Left lung (tissue), 10 donors: ENCODE measurements around the gene SEC23IP. TPM values are rescaled to one million over a fixed set of nuclear protein-coding genes. Genes with fewer than 3 reads are reported as not detected.

Experiments used
- ATAC-seq: fragments of 200-7000 bp; cut with Tn5 transposase; one replicate; pipeline ENCODE4 v1.9.1; 2020; ENCODE audit warnings: moderate library complexity
- DNase-seq, 4 donors: peaks; one replicate each; pipeline ENCODE4 v3.0.0-alpha.2; 2013 to 2020
- H3K27ac ChIP-seq, 2 donors: fragments of 200-600 bp; sonication (generic) in 1 of 2; one replicate each; pipeline versions ENCODE4 v1.5.0 to v1.8.0; 2020 to 2021
- H3K27me3 ChIP-seq, 2 donors: fragments of 200-600 bp; sonication (generic) in 1 of 2; one replicate each; pipeline versions ENCODE4 v1.5.0 to v1.8.0; 2020 to 2021
- H3K36me3 ChIP-seq, 2 donors: fragments of 200-600 bp; sonication (generic) in 1 of 2; one replicate each; pipeline versions ENCODE4 v1.5.0 to v1.8.0; 2020 to 2021
- H3K4me1 ChIP-seq, 2 donors: fragments of 200-600 bp; one replicate each; pipeline ENCODE4 v1.8.0; 2021
- H3K4me3 ChIP-seq, 2 donors: fragments of 200-600 bp; sonication (generic) in 1 of 2; one replicate each; pipeline versions ENCODE4 v1.5.0 to v1.8.0; 2020 to 2021; ENCODE audit warnings: mild to moderate bottlenecking in 1 of 2
- H3K9me3 ChIP-seq, 2 donors: fragments of 200-600 bp; sonication (generic) in 1 of 2; one replicate each; pipeline versions ENCODE4 v1.5.0 to v1.8.0; 2020 to 2021
- intact Hi-C, 2 donors: fragments of 100-400 bp; cut with DNase I; formaldehyde crosslinking; loops; one replicate each; pipeline versions ENCODE4 v1.11.2 to v1.14.2; 2022
- polyA plus RNA-seq, 6 donors: library from polyadenylated mRNA; unstranded; fragments of 120-200 nt; gene quantifications; one replicate each; pipeline ENCODE4 v1.2.1, GENCODE V29; 2013; ENCODE audit not compliant: insufficient read length in 6 of 6
- total RNA-seq, 2 donors: library from RNA; stranded (reverse); fragmentation: NEBNext Ultra II Directional; extraction: Animal tissue kit (Norgen Biotek cat#: 25700); gene quantifications; one replicate each; pipeline ENCODE4 v1.2.1, GENCODE V29; 2021
- TF ChIP-seq, protein P1 (sequence below), 2 donors: fragments of 200-600 bp; sonication (generic) in 1 of 2; IDR thresholded peaks; one replicate each; pipeline versions ENCODE4 v1.5.0 to v1.8.0; 2021; ENCODE audit warnings: antibody characterized with exemption in 2 of 2
- donor health status: DM: no; HTN: yes; CAD: no.
- donor health status: DM: no; HTN: no; CAD: no.

The SEC23IP gene
- total and polyA plus RNA-seq, 8 donors = 61.4 to 77.5 (median 70.2) TPM

DNA sequence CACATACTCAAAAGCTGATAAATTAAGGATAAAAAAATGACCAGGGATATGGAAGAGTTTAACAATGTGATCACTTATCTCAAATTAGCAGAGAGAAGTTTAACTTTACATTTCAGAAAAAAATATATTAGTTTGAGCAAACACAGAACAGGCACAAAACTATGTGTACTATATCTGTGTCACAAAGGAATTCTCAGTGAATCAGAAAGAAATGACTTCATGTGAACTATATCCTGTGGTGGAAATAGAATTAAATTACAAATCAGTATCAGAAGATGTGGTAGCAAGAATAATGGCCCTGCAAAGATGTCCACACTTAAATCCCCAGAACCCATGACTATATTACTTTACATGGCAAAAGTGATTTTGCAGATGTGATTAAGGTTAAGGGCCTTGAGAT lies 70.3 kb downstream of the SEC23IP start:
- Histone ChIP-seq H3K27me3 (no peaks in the 10 kb centered on the region), H3K36me3 (no peaks in the 10 kb centered on the region), H3K27ac (no peak overlapping the region), H3K9me3 (peaks cover 0 to 14% of the 10 kb centered on the region in 2 donors), H3K4me3 (no peak overlapping the region), H3K4me1 (no peaks in the 10 kb centered on the region)
- DNase-seq (no peak), ATAC-seq (no peak)
- TF ChIP-seq, protein P1, sequence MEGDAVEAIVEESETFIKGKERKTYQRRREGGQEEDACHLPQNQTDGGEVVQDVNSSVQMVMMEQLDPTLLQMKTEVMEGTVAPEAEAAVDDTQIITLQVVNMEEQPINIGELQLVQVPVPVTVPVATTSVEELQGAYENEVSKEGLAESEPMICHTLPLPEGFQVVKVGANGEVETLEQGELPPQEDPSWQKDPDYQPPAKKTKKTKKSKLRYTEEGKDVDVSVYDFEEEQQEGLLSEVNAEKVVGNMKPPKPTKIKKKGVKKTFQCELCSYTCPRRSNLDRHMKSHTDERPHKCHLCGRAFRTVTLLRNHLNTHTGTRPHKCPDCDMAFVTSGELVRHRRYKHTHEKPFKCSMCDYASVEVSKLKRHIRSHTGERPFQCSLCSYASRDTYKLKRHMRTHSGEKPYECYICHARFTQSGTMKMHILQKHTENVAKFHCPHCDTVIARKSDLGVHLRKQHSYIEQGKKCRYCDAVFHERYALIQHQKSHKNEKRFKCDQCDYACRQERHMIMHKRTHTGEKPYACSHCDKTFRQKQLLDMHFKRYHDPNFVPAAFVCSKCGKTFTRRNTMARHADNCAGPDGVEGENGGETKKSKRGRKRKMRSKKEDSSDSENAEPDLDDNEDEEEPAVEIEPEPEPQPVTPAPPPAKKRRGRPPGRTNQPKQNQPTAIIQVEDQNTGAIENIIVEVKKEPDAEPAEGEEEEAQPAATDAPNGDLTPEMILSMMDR (IDR thresholded peaks at IDR 0.05) = no peak
- intact Hi-C loops = no loop called here

DNA sequence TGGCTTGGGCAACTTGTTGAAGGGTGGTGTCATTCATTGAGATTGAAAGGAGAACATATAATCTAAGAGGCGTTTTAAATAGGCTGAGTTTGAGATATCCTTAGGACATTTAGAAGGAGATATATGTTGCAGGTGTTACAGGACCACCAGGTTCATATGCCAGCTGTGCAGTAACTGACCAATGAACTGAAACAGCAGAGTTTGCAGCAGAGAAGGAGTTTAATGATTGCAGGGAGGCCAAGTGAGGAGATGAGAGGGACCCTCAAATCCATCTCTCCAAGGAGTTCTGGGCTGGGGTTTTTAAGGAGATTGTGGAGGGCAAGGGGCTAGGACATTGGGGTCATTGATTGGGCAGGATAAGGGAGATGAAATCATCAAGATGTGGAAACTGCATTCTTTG lies 74.5 kb downstream of the SEC23IP start:
- Histone ChIP-seq H3K4me3 (no peak overlapping the region), H3K27me3 (no peaks in the 10 kb centered on the region), H3K9me3 (peaks cover 0 to 14% of the 10 kb centered on the region in 2 donors), H3K4me1 (no peaks in the 10 kb centered on the region), H3K36me3 (no peaks in the 10 kb centered on the region), H3K27ac (no peak overlapping the region)
- TF ChIP-seq, protein P1 (IDR thresholded peaks at IDR 0.05) = no peak
- intact Hi-C loops = no loop called here
- DNase-seq (no peak), ATAC-seq (no peak)

DNA sequence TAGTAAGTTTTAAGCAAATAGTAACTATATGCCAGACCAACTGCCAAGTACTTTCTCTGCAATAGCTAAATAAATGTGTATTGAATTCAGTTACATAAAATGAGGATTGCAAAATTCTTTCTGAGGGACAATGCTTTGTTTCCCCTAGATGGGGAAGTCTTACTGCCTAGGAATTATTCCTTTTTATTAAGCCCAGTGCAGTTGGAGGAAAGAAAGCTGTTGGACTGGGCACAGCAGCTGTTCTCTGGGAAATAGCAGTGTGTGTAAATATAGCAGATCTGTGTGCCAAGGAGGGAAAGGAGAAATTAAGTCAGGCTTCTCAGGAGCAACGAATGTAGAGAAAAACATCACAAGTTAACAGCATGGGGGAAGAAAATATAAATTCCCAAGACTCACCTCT lies 77.1 kb downstream of the SEC23IP start:
- Histone ChIP-seq H3K27ac (no peak overlapping the region), H3K36me3 (no peaks in the 10 kb centered on the region), H3K4me1 (no peaks in the 10 kb centered on the region), H3K4me3 (no peak overlapping the region), H3K27me3 (no peaks in the 10 kb centered on the region), H3K9me3 (peaks cover 0 to 14% of the 10 kb centered on the region in 2 donors)
- ATAC-seq = no peak
- intact Hi-C loops = no loop called here
- DNase-seq = peak in 2 of 4 donors; percentile 16 to 23
- TF ChIP-seq, protein P1 (IDR thresholded peaks at IDR 0.05) = no peak

DNA sequence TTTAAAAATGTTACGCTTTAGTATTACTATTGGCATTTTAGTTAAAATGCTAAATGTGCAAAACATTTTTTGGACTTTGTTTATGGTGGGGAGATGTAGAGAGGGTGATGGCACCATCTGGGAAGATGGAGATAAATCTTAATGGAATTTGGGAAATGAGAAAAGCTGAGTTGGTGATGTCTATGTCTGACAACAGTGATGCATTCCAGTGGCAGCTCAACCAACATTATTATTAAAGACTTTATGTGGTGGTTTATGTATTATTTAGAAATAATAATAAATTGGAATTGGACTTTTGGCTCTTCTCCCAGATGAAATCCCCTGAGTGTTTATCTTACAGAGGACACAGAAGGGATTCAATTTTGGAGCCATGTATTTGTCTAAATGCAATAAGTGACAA lies 77.6 kb downstream of the SEC23IP start:
- no peaks in the 10 kb centered on the region for H3K27me3 ChIP-seq
- no peak overlapping the region for H3K27ac ChIP-seq
- H3K4me1 ChIP-seq = no peaks in the 10 kb centered on the region
- DNase-seq (no peak), ATAC-seq (no peak)
- peaks cover 0 to 14% of the 10 kb centered on the region in 2 donors for H3K9me3 ChIP-seq
- intact Hi-C loops = no loop called here
- TF ChIP-seq, protein P1 (IDR thresholded peaks at IDR 0.05) = no peak
- no peaks in the 10 kb centered on the region for H3K36me3 ChIP-seq
- H3K4me3 ChIP-seq = no peak overlapping the region

DNA sequence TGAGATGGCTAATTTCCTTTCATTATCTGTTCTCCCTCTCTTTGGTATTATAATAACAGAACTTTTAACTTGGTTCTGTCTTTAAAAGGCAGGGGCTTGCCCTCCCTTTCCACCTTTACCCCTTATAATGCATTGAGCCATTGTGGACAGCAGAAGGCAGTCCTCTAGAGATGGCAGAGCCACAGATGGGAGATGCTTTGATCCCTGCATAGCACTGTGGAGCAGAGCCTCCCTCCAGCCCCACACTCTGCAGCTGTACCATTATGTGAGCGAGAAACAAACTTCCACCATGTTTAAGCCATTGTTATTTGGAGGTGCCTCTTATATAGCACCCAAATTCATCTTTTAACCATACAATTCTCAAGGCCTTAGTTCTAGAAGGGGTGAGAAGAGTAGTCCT lies 78.4 kb downstream of the SEC23IP start:
- Histone ChIP-seq H3K36me3 (no peaks in the 10 kb centered on the region), H3K4me1 (no peaks in the 10 kb centered on the region), H3K27me3 (no peaks in the 10 kb centered on the region), H3K4me3 (no peak overlapping the region), H3K27ac (no peak overlapping the region), H3K9me3 (peaks cover 0 to 14% of the 10 kb centered on the region in 2 donors)
- intact Hi-C loops = no loop called here
- no peak for ATAC-seq
- TF ChIP-seq, protein P1 (IDR thresholded peaks at IDR 0.05) = no peak
- DNase-seq = no peak
